ENCODE results near the gene ZSCAN10.
A peak's percentile ranks its signal among the peaks of the same experiment; 100 is the strongest.

ZSCAN10 gene

DNA sequence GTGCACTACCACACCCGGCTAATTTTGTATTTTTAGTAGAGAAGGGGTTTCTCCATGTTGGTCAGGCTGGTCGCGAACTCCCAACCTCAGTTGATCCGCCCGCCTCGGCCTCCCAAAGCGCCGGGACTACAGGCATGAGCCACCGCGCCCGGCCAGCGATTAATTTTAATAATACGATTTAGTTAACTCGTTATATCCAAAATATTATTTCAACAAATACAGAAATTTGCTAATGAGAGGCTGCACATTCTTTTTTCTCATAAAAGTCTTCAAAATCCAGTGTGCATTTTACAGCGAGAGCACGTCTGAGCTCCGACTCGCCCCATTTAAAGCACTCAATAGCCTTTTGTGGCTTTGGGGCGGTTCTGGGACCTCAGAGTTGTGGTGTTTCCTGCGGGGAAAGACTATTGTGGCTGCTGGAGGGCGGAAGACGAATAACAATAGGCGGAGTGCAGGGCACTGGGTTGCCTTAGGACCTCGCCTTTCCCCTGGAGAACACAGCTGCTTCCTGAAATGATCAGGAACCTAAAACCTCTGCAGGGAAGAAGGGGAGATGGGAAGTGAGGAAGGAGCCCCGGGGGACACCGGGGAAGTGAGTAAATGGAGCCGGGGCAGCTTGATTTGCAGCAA lies 2.9 kb upstream of the ZSCAN10 start:
- no peak for DNase-seq

DNA sequence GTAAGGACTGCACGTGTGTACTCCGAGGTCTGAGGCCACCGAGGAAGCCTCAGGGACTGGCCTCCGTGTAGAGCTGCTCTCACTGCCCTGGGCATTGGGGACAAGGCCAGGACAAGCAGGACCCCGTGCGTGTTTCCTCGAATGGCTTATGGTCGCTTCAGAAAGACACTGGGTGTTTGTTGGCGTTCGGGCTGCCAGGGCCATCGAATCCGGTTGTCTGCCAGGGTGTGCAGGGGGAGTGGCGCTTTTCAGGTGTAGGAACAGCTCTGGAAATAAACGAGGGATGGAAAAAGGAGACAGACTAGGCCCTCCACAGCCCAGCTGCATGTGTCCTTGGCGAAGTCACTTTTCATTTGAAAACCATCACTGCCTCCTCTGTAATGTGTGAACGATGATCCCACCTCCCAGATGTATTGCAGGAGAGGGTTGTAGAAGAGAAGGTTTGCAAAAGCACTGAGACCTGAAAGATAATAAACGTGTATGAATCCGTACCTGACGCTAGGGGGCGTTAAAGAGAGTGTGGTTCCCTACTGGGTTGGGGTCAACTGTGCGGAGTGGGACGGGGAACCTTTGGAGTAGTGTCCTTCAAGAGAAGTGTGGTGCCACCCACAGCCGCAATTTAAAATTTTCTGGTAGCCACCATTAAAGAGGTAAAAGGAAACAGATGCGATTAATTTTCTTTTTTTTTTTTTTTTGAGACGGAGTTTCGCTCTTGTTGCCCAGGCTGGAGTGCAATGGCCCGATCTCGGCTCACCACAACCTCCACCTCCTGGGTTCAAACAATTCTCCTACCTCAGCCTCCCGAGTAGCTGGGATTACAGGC lies 2.1 kb upstream of the ZSCAN10 start:
- DNase-seq = no peak

DNA sequence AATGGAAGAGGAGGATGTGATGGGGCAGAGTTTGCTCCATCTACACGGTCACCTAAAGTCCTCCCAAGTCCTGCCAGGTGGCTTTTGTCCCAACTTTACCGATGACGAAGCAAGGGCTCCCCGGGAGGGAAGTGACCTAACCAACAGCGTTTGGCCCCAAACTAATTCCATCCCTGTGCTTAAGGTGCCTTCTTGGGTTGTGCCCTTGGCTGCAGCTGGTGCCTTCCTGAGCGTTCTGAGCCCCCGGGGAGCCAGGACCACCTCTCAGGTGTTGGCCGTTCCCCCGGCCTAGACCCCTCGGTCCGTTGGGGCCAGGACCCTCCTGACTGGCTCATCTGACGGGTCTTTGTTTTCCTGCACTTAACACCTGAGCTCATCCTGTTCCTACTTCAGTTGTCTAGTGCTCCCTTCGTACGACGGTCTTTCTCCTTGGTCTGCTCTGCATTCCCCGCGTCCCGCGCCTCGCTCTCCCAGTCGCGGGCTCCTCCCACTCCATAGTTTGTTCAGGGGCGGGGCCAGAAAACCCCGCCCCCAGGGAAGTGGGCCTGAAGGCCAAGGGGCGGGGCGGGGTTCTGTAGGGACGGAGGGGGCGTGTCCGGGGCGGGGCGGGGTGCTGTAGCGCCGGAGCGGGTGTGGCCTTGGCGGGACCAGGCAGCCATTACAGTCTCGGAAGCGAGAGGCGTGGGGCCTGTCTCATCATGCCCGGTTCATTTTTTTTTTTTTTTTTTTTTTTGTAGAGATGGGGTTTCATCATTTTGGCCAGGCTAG lies 822 bp upstream of the ZSCAN10 start:
- peak; percentile 74 for DNase-seq

DNA sequence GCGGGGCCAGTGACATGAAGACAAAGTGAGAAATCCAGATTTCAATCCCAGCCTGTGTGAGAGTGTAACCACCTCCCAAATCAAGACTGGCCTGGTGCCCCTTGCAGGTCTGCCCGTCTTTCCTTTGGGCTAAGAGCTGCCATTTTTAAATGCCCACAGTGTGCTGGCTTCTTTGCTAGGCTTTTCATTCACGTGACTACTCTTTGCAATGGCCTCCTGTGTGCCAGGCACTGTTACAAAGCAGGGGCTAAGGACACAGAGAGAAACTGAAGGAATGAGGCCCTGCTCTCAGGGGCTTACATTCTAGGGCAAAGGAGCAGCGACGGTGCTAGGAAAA lies 269 bp upstream of the ZSCAN10 start:
- no peak for DNase-seq

DNA sequence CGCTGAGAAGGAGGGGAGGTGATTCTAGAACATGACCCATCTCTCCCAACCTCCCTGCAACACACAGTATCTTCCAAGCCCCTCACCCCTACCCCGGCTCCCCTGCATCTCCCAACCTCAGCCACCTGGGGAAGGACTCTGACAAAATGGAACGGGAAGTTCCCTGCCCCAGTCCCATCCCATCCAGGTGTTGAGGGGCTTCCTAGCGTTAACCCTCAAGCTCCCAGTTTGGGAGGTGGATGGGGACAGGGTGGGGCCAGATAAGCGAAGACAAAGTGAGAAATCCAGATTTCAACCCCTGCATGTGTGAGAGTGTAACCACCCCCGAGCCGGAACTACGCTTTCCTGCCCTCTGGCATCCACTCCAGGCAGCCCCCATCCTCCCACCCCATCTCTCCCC lies 1.8 kb downstream of the ZSCAN10 start:
- DNase-seq = no peak

DNA sequence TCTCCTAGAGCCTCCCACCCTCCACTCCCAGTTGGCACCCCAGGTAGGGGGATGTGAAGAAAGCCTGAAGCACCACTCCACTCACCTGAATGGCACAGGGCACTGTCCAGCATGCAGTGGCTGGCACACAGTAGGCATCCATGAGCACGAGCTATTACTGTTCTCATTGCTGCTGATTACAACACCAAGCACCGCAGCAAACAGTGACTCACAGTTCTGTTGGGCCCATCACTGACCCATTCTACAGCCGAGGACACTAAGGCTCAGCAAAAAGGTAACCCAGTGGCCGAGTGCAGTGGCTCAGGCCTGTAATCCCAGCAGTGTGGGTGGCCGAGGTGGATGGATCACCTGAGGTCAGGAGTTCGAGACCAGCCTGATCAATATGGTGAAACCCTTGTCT lies 2.7 kb downstream of the ZSCAN10 start:
- no peak for DNase-seq

DNA sequence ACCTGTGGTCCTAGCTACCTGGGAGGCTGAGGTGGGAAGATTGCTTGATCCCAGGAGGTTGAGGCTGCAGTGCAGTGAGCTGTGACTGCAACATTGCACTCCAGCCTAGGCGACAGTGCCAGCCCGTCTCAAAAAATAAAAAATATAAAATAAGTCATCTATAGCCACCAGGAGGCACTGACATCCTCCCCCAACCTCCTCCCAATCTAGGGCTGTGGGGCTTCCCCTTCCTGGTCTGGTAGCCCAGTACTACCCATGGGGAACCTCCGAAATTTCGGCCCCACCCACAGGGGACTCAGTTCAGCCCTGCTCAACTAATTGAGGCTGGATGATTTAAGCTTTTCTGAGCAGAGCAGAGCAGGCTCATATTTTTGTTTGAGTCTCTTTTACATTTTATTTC lies 3.2 kb downstream of the ZSCAN10 start:
- no peak for DNase-seq

DNA sequence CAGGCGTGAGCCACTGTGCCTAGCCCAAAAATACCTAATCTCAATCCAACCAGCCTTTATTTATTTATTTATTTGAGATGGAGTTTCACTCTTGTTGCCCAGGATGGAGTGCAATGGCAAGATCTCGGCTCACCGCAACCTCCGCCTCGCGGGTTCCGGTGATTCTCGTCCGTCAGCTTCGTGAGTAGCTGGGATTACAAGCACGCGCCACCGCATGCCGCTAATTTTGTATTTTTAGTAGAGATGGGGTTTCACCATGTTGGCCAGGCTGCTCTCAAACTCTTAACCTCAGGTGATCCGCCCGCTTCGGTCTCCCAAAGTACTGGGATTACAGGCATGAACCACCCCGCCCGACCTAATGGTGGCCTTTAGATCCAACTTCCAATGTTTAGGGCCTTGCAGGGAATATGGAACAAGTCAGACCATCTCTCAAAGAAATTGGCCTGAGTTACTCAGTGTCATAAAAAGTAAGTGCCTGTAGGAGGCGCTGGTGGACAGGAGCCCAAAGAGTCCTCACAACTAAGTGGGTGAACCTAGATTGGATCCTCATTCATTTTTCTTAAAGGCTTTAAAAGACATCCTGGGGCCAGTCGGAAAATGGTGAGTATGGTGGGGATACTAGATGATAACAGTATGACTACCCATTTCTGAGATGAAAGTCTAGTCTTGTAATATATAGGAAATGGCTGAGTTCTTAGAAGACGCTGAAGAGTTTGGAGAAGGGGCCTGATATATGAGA lies 4.6 kb downstream of the ZSCAN10 start:
- DNase-seq = no peak

DNA sequence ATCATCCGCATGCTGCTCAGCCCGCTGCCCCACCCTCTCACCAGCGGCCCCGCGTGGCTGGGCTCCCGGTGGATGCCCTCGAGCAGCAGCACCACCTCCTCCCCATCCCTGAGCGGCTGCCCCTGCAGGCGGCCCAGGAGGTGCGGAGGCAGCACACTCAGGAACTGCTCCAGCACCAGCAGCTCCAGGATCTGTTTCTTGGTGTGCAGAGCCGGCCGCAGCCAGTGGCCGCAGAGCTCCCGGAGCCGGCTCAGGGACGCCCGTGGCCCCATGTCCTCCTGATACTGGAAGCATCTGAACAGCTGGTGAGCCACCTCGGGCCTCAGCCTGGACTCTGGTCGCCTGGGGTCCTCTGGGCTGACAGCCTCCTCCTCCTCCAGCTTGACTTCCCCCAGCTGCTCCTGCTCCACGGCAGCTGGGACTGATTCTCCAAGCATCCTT lies 6.6 kb downstream of the ZSCAN10 start:
- DNase-seq = no peak

DNA sequence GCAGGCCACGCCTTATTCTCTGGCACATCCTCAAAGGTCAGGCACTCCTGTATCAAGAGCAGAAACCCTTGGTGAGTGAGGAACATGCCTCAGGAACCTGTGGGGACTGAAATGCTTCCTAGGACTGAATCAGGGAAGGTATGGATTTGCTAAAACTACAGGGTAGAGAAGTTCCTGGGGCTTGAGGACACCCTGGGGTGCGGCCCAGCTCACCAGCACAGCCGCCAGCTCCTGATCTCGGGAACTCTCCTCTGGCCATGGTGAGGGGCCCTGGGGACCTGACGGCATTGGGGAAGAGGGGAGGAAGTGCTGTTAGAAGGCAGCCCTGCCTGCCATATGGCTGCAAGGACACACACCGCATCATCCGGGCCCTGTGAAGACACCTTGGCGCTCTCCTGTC lies 7.5 kb downstream of the ZSCAN10 start:
- no peak for DNase-seq

DNA sequence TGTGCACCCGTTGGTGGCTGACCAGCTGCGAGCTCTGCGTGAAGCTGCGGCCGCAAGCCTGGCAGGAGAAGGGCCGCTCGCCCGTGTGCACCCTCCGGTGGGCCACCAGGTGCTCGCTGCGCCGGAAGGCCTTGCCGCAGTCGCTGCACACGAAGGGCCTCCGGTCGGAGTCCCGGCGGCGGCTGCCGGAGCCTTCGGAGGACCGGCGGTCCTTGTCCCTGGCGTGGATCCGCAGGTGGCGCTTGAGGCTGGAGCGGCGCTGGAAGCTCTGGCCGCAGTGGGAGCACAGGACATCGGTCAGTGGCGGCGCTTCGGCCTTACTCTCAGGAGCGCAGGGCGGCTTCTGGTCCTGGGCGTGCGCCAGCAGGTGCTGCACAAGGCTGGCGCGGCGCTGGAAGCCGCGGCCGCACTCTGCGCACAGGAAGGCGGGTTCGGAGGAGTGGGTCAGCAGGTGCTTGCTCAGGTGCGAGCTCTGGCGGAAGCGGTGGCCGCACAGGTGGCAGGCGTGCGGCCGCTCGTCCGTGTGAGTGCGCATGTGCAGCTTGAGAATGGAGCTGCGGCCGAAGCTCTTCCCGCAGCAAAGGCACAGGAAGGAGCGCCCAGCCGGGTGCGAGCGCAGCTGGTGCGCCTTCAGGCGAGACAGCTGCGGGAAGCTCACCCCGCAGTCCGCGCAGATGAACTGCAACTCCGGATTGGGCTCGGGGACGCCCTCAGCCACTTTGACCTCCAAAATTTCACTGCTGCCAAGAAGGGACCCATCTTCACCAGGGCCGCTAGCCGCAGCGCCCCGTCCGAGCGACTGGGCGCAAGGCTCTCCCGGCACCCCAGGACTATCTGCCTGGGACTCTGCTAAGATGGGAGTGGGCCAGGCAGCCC lies 9.1 kb downstream of the ZSCAN10 start:
- no peak for DNase-seq

DNA sequence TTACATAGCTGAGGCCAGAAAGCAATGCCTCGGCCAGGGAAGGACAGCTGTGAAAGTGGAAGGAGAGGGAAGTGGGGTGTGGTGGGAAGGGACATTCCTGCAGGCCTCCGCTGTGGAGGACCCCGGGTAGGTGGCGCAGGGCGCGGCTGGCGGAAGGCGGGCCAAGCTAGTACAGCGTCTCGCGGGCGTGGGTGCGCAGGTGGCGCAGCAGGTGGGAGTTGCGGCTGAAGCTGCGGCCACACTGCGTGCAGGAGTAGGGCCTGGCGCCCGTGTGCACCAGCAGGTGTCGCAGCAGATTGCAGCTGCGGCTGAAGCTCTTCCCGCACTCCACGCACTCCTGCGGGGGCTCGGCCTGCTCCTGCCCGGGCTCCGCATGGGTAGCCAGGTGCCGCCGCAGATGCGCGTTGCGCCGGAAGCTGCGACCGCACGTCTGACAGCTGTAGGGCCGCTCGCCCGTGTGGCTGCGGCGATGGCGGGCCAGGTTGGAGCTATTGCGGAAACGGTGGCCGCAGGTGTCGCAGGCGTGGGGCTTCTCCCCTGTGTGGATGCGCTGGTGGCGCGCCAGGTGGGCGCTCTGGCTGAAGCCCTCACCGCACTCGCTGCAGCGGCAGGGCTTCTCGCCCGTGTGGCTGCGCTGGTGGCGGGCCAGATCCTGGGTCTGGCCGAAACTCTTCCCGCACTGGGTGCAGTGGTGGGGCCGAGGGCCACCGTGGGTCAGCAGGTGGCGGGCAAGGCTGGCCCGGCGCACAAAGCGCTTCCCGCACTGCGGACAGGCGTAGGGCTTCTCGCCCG lies 10.0 kb downstream of the ZSCAN10 start:
- DNase-seq = no peak

DNA sequence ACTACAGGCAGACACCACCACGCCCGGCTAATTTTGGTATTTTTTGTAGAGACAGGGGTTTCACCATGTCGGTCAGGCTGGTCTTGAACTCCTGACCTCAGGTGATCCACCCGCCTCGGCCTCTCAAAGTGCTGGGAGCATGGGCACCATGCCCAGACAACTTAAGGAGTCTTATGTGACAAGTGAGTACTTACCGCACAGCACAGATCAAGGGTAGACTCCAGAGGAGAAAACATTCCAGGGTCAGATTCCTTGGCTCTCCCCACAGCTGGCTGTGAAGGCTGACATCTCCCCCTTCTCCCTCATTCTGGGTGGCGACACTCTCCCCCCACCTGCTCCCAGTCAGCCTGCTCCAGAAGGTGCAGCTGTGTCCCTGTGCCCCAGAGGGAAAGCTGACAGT lies 10.6 kb downstream of the ZSCAN10 start:
- no peak for DNase-seq

DNA sequence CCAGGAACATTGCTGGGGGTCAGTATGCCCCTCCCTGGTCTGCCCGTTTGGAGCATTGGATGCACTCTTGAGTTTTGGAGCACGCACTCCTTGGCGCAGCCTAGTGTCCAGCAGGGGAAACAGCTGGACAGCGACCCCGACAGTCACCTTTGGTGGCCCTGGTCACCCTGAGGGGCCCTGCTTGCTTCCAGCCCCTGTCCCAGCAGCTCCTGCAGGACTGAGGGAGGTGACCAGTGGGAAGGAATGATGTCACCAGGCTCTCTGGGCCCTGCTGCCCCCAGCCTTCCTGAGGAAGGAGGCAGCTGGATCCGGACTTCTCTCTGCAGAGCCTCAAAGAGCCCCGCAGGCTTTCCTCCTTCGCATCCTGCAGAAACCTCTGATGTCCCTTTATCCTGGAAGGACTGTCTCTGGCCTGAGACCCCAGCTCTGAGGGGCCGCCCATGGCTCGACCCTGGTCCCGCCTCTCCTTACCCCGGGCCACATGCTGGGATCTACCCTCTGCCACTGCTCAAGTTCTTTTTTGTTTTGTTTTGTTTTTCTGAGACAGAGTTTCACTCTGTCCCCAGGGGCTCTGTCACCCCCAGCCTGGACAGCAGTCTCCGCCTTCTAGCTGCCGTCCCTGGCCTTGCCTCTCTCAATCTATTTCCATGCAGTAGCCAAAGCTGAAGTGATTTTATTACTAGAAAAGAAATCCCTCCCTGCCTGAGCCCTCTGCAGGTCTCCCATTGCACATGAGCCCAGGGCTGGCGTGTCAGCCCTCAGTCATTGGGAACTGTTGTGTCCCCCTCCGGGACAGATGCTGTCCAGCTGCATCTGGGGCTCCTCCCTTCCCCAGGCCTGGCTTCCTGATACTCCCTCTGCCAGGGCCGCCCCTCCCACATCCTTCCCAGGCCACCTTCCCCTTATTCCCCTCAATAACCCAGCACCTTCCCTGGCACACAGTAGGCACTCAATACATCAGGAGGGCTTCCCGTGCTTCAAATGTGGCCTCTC lies 11.6 kb downstream of the ZSCAN10 start:
- no peak for DNase-seq

DNA sequence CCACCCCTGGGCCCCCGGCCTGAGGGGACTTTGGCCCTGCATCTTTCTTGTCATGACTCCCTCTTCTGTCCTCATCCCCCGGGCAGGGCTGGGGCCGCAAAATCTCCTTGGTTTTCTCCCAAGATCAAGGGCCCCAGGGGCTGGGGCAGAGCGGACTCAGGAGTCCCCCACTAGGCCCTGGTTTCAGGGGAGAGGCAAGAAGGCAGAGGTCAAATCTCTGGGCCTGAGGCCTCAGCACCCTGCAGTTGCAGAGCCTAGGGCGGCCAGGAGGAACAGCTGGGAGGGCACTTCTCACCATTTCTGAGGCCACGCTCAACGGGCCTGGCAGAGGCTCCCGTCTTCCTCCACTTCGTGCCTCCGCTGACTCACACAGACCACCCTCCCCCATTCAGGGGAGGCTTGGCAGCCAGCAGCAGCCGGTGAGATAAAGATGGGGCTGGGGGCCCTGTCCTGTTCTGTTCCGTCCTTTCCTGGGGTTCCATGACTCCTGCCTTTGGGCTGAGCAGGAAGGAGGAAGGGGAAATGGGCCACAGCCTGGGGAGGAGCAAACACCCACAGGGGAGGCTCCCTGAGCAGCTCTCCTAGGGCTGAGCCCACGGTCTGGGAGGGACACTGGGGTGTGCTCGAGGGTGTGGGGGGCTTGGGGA lies 12.4 kb downstream of the ZSCAN10 start:
- DNase-seq = no peak

DNA sequence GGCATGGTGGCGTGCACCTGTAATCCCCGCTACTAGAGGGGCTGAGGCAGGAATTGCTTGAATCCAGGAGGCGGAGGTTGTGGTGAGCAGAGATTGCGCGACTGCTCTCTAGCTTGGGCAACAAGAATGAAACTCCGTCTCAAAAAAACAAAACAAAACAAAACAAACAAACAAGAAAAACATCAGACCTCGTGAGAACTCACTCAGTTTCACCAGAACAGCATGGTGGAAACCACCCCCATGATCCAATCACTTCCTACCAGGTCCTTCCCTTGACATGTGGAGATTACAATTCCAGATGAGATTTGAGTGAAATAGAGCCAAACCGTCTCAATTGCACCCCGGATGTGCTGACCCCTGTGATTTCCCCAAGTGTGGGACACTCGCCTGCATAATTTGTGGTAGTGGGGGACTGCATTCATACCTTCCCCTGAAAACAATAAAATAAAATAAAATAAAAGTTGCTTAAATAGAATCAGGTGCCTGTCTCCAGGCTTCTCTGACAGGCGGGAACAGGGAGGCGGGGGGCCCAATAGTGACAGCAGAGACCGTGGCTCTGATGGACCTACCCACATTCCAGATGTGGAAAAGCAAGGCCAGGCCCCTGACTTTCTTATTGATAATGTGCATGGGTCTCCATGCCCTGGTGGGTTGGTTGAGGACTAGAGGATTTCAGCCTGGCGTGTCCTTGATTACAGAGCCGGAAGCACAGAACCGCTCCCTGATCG lies 13.1 kb downstream of the ZSCAN10 start:
- DNase-seq = no peak

DNA sequence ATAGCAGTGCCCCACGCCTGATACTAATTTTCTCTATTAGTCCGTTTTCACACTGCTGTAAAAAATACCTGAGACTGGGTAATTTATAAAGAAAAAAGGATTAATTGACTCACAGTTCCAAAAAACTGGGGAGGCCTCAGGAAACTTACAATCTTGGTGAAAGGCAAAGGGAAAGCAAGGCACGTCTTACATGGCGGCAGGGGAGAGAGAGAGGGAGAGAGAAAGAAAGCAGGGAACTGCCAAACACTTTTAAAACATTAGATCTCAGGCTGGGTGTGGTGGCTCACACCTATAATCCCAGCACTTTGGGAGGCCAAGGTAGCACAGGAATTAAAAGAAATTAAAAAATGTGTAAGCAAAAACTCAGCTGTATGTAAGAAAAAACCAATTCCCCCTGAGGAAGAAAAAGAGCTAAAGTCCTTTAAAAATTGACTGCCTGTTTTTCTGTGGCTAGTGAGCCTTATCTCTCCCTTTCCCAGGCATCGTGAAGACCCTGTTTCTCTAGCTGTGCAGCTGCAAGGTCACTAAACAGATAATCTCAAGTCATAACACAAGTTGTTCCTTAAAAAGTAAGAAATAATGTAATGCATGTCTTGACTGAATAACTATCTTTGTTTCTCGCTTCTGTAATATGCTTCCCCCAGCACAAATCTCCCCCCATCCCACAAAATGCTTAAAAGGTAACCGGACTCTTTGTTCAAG lies 14.0 kb downstream of the ZSCAN10 start:
- no peak for DNase-seq

DNA sequence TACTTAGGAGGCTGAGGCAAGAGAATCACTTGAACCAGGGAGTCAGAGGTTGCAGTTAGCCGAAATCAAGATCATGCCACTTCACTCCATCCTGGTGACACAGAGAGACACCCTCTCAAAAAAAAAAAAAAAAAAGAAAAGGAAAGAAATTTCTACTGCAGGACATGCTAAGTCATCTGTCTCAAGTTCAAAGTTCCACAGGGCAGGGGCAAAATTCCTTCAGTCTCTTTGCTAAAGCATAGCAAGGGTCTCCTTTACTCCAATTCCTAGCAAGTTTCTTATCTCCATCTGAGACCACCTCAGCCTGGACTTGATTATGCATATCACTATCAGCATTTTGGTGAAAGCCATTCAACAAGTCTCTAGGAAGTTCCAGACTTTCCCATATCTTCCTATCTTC lies 14.6 kb downstream of the ZSCAN10 start:
- no peak for DNase-seq
